Stimulated activated CD8-positive, alpha-beta memory T cell treated with anti-CD3 and anti-CD28 coated beads, Interleukin-4, amount 100 ng/mL, for 4 hours (primary cell): ENCODE data around the gene SPATA31E1.
"Not testable (repeated sequence)": the region's sequence is repeated elsewhere in the genome, so short reads cannot be mapped to it uniquely, and the experiment has no call there.

ENCODE experiments used
- DNase-seq, 2 donors: peaks; one replicate each; pipeline ENCODE4 v3.0.0-alpha.2; 2020; ENCODE audit warnings: low read depth in 2 of 2, low spot score in 1 of 2

The SPATA31E1 gene

GRCh38 chr9:87921561-87921960, 38.9 kb downstream of the SPATA31E1 start:
- not testable (repeated sequence) for DNase-seq

GRCh38 chr9:87923012-87923411, 40.3 kb downstream of the SPATA31E1 start:
- DNase-seq: not testable (repeated sequence)

- not testable (repeated sequence) for DNase-seq
Observed at GRCh38 chr9:87924851-87925250, 42.2 kb downstream of the SPATA31E1 start.

- DNase-seq: not testable (repeated sequence)
Observed at GRCh38 chr9:87929152-87929551, 46.5 kb downstream of the SPATA31E1 start.

- not testable (repeated sequence) for DNase-seq
Observed at GRCh38 chr9:87934444-87934843, 51.8 kb downstream of the SPATA31E1 start.

GRCh38 chr9:87937352-87937751, 54.7 kb downstream of the SPATA31E1 start:
- not testable (repeated sequence) for DNase-seq

GRCh38 chr9:87937918-87938317, 55.2 kb downstream of the SPATA31E1 start:
- DNase-seq: not testable (repeated sequence)

GRCh38 chr9:87938336-87938735, 55.7 kb downstream of the SPATA31E1 start:
- DNase-seq: not testable (repeated sequence)
